Nasal cavity respiratory epithelium epithelial cell of viscerocranial mucosa (primary cell): ENCODE data around the gene KRTAP2-3. TPM values are rescaled to one million over a fixed set of nuclear protein-coding genes. Genes with fewer than 3 reads are reported as not detected.

Source experiments
- total RNA-seq: library from RNA; depleted of rRNA; stranded (reverse); fragments of >200 nt; gene quantifications from 2 replicates; pipeline ENCODE4 v1.2.3, GENCODE V29; 2014

KRTAP2-3 gene, protein sequence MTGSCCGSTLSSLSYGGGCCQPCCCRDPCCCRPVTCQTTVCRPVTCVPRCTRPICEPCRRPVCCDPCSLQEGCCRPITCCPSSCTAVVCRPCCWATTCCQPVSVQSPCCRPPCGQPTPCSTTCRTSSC
- total RNA-seq: 0.93 TPM in 1 of 2 replicates, not detected in the other

DNA sequence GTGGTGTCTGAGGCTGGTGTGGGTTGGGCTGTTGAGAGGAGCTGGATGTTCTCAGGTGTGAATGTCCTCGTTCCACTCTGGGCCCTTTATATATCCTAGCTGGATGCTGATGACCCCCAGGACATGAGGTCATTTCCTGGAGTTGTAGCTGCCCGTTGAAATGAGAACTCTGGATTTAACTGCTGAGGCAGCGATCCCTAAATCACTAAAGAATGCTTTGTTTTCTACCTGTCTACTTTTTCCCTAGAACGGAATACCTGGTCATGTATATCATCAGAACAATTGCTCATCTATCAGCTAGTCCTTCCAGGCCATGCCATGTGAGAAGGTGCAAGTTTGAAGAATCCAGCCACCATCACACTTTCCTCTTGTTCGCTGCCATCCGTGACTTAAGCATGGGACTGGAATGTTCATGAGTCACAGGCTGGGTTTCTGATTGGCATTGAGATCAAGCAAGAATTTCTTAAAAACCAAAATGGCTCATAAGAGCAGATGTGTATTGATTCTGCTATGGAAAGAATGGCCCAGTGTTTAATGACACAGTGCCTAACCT lies at the start of gene KRTAP2-3:
Gene KRTAP2-3, minus strand, starts transcription at position 63 of the 553 bp plus-strand sequence. CDS start 64 bp downstream, outside the sequence.

DNA sequence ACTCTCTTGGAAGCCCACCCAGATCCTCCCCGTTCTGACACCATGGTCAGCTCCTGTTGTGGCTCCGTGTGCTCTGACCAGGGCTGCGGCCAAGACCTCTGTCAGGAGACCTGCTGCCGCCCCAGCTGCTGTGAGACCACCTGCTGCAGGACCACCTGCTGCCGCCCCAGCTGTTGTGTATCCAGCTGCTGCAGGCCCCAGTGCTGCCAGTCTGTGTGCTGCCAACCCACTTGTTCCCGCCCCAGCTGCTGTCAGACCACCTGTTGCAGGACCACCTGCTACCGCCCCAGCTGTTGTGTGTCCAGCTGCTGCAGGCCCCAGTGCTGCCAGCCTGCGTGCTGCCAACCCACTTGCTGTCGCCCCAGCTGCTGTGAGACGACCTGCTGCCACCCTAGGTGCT lies 45.4 kb upstream of the KRTAP2-3 start, which contains the start of gene KRTAP4-9:
Gene KRTAP4-9, plus strand, starts transcription at position 43 of the 400 bp plus-strand sequence. Its CDS starts 0 bp downstream, at position 43.

DNA sequence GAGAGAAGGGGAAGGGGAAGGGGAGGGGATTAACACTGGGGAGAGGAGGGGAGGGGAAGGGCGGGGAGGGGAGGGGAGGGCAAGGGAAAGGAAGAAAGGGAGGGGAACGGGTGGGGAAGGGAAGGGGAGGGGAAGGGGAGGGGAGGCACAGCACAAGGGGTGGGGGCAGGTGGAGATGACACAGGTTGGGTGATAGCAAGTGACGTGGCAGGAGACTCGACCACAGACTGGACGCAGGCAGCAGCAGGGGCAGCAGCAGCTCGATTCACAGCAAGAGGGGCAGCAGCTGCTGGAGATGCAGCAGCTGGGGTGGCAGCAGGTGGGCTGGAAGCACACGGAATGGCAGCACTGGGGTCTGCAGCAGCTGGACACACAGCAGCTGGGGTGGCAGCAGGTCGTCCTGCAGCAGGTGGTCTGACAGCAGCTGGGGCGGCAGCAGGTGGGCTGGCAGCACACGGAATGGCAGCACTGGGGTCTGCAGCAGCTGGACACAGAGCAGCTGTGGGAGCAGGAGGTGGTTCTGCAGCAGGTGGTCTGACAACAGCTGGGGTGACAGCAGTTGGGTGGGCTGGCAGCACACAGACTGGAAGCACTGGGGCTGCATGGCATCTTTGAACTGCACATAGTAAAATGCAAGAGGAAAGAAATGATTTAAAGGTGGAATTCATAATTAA lies 41.8 kb upstream of the KRTAP2-3 start, which contains the start of gene KRTAP4-16:
Gene KRTAP4-16, minus strand, starts transcription at position 624 of the 674 bp plus-strand sequence. Its CDS starts 0 bp downstream, at position 624.

DNA sequence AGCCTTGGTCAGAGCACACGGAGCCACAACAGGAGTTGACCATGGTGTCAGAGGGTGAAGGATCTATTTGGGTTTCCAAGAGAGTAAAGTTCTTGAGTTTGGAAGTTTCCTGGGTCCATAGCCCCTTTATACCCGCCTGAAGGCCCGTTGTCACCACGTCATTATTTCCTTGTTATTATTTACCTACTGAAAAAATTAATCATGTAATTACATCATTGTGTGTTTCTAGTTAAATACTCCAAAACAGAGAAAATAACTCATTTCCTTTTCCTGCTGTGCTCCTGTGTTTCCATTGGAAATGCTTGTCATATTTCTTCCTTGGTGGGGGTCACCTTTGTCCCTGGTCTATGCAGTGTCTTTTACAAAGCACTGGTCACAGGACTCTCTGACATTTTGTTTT lies 38.1 kb upstream of the KRTAP2-3 start, which contains the start of gene KRTAP4-8:
Gene KRTAP4-8, minus strand, starts transcription at position 101 of the 400 bp plus-strand sequence. Its CDS starts 58 bp downstream, at position 43.

DNA sequence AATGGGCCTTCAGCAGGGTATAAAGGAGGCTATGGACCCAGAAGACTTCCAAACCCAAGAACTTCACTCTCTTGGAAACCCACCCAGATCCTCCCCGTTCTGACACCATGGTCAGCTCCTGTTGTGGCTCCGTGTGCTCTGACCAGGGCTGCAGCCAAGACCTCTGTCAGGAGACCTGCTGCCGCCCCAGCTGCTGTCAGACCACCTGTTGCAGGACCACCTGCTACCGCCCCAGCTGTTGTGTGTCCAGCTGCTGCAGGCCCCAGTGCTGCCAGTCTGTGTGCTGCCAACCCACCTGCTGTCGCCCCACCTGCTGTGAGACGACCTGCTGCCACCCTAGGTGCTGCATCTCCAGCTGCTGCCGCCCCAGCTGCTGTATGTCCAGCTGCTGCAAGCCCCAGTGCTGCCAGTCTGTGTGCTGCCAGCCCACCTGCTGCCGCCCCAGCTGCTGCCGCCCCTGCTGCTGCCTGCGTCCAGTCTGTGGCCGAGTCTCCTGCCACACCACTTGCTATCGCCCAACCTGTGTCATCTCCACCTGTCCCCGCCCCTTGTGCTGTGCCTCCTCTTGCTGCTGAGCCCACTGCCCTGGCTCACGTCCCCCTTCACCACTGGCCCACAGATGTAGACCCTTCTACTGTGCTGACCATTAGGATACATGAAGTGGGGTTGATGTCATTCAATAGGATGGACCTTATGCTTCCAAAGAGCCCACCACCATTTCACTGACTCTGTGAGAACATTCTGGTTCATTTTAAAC lies 24.4 kb upstream of the KRTAP2-3 start, which contains the start of gene KRTAP4-7:
Gene KRTAP4-7, plus strand, starts transcription at position 51 of the 757 bp plus-strand sequence. Its CDS starts 57 bp downstream, at position 108.

DNA sequence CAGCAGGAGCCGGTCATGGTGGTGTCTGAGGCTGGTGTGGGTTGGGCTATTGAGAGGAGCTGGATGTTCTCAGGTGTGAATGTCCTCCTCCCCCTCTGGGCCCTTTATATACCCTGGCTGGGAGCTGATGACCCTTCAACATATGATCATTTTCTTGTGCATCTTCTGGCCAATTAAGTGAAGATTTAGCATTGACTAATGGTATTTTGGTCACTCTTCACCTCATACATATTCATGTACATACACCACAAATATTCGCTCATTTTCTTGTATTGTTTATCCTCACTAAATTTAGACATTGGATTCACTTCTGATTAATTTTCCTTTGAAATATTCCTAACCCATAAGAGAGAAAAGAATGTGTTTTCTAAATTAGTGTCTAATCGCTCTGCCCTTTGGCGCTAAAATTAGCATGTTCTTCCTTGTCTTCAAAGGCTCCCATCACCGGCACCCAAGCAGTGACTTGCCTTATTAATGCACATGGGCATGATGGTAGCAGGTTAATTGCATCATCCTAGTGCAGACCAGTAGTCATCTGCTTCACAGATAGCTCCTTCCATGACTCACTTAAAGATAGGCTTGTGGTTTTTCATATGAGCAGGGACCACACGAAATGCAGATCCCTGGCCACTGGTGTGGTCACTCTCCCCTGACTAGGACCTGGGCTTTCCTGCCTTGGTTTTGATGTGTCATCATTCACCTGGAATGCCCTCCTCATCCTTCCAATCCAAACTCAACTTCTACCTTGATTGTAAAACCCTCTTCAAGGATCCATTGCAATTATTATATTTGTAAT lies 6.1 kb upstream of the KRTAP2-3 start, which contains the start of gene KRTAP2-4:
Gene KRTAP2-4, minus strand, starts transcription at position 51 of the 796 bp plus-strand sequence. Its CDS starts 34 bp downstream, at position 17.

DNA sequence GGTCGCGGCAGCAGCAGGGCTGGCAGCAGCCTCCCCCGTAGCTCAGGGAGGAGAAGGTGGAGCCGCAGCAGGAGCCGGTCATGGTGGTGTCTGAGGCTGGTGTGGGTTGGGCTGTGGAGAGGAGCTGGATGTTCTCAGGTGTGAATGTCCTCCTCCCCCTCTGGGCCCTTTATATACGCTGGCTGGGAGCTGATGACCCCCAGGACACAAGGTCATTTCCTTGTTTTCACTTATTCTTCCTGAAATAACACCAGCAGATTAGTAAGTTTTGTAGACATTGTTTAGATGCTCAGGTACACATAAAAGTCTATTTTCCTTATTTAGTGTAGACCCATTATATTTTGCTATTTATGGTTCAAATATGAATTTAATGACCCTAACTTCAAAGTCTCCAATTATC lies 4.8 kb downstream of the KRTAP2-3 start, which contains the start of gene KRTAP2-2:
Gene KRTAP2-2, minus strand, starts transcription at position 101 of the 400 bp plus-strand sequence. Its CDS starts 19 bp downstream, at position 82.

DNA sequence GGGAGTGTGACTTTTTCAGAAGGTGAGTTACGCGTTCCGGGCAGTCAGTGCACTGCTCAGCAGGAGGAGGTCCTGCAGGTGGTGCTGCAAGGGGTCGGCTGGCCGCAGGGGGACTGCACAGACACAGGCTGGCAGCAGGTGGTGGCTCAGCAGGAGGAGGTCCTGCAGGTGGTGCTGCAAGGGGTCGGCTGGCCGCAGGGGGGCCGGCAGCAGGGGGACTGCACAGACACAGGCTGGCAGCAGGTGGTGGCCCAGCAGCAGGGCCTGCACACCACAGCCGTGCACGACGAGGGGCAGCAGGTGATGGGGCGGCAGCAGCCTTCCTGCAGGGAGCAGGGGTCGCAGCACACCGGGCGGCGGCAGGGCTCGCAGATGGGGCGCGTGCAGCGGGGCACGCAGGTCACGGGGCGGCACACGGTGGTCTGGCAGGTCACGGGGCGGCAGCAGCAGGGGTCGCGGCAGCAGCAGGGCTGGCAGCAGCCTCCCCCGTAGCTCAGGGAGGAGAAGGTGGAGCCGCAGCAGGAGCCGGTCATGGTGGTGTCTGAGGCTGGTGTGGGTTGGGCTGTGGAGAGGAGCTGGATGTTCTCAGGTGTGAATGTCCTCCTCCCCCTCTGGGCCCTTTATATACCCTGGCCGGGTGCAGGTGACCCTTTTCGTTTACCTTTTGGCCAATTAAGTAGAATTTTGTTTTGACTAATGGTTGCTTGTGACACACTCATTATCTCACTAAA lies 13.0 kb downstream of the KRTAP2-3 start, which contains the start of gene KRTAP2-1:
Gene KRTAP2-1, minus strand, starts transcription at position 582 of the 731 bp plus-strand sequence. Its CDS starts 49 bp downstream, at position 533.

DNA sequence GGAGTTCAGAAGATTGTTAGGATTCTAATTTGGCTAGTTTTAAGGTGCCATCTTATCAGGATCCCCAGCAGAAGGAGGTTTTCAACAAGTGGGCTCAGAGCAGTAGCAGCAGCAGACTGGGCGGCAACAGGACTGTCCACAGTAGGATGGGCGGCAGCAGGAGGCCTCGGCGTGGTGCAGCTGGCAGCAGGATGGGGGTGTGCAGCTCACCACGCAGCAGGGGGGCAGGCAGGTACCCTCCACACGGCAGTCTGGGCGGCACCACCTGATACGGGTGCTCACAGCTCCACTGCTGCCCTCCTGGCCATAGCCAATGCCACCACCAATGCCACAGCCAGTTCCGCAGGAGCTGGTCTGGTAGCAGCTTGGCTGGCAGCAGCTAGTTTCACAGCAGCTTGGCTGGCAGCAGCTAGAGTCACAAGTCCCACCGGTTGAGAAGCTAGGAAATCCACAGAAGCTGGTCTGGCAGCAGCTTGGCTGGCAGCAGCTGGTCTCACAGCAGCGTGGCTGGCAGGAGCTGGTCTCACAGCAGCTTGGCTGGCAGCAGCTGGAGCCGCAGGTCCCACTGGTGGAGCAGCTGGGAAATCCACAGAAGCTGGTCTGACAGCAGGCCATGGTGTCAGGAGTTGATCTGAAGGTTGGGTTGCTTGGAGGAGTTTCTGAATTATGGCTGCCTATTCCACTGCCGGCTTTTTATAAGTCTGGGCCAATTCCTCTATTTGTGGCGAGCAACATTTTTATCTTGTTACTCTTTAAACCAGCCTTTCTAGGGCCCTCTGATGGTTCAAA lies 18.9 kb downstream of the KRTAP2-3 start, which contains the start of gene KRTAP1-1:
Gene KRTAP1-1, minus strand, starts transcription at position 668 of the 789 bp plus-strand sequence. Its CDS starts 53 bp downstream, at position 615.

DNA sequence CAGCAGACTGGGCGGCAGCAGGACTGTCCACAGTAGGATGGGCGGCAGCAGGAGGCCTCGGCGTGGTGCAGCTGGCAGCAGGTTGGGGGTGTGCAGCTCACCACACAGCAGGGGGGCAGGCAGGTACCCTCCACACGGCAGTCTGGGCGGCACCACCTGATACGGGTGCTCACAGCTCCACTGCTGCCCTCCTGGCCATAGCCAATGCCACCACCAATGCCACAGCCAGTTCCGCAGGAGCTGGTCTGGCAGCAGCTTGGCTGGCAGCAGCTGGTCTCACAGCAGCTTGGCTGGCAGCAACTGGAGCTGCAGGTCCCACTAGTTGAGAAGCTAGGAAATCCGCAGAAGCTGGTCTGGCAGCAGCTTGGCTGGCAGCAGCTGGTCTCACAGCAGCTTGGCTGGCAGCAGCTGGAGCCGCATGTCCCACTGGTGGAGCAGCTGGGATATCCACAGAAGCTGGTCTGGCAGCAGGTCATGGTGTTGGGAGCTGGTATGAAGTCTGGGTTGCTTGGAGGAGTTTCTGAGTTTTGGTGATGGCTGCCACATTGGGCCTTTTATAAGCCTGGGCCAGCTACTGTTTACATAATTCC lies 25.5 kb downstream of the KRTAP2-3 start, which contains the start of gene KRTAP1-3:
Gene KRTAP1-3, minus strand, starts transcription at position 529 of the 590 bp plus-strand sequence. Its CDS starts 53 bp downstream, at position 476.

DNA sequence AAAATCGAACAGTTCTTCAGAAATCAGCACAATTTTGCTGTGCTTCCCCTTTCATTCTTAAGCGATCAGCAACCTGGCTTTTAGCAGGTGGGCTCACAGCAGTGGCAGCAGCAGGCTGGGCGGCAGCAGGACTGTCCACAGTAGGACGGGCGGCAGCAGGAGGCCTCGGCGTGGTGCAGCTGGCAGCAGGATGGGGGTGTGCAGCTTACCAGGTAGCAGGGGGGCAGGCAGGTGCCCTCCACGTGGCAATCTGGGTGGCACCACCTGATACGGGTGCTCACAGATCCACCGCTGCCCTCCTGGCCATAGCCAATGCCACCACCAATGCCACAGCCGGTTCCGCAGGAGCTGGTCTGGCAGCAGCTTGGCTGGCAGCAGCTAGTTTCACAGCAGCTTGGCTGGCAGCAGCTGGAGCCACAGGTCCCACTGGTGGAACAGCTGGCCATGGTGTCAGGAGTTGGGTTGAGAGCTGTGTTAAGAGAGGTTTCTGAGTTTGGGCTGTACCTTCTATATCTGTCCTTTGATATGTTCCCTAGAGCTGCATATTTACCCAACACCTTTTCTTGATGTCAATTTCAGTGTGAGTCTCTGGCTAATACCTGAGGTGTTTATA lies 30.2 kb downstream of the KRTAP2-3 start, which contains the start of gene KRTAP1-4:
Gene KRTAP1-4, minus strand, starts transcription at position 563 of the 613 bp plus-strand sequence. Its CDS starts 117 bp downstream, at position 446.

DNA sequence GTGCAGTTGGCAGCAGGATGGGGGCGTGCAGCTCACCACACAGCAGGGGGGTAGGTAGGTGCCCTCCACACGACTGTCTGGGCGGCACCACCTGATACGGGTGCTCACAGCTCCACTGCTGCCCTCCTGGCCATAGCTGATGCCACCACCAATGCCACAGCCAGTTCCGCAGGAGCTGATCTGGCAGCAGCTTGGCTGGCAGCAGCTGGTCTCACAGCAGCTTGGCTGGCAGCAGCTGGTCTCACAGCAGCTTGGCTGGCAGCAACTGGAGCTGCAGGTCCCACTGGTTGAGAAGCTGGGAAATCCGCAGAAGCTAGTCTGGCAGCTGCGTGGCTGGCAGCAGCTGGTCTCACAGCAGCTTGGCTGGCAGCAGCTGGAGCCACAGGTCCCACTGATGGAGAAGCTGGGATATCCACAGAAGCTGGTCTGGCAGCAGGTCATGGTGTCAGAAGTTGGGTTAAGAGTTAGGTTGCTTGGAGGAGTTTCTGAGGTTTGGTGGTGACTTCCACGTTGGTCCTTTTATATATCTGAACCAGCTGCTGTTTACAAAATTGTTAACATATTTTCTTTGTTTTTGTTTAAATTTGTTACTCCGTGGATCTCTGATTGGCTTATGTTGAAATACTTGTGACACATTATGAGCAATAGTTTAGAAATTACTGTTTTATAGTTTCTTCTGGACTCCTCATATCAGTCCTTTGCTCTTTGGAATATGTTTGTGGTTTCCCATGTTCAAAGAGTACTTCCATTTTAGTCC lies 33.0 kb downstream of the KRTAP2-3 start, which contains the start of gene KRTAP1-5:
Gene KRTAP1-5, minus strand, starts transcription at position 494 of the 757 bp plus-strand sequence. Its CDS starts 53 bp downstream, at position 441.

Other genes with a start within 250 kb of the KRTAP2-3 start
- gene KRT10, start 237.5 kb downstream of the KRTAP2-3 start, total RNA-seq: 5.9 and 8.5 TPM in 2 replicates
- gene KRT12, start 192.9 kb downstream of the KRTAP2-3 start, total RNA-seq: not detected in 2 replicates
- not detected in 2 replicates for gene KRT20, start 174.9 kb downstream of the KRTAP2-3 start, total RNA-seq
- 27.3 and 86.5 TPM in 2 replicates for gene KRT23, start 122.5 kb downstream of the KRTAP2-3 start, total RNA-seq
- gene KRT39, start 93.2 kb downstream of the KRTAP2-3 start, total RNA-seq: 0.28 TPM in 1 of 2 replicates, not detected in the other
- 0.36 TPM in 1 of 2 replicates, not detected in the other for gene KRT40, start 75.8 kb downstream of the KRTAP2-3 start, total RNA-seq
- not detected in 2 replicates for gene KRTAP3-3, start 66.0 kb downstream of the KRTAP2-3 start, total RNA-seq
- gene KRTAP3-2, start 60.2 kb downstream of the KRTAP2-3 start, total RNA-seq: not detected in 2 replicates
- not detected in 2 replicates for gene KRTAP3-1, start 51.0 kb downstream of the KRTAP2-3 start, total RNA-seq
- not detected in 2 replicates for gene KRTAP1-5, start 32.9 kb downstream of the KRTAP2-3 start, total RNA-seq
- not detected in 2 replicates for gene KRTAP1-4, start 29.9 kb downstream of the KRTAP2-3 start, total RNA-seq
- not detected in 2 replicates for gene KRTAP1-3, start 25.2 kb downstream of the KRTAP2-3 start, total RNA-seq
- gene KRTAP1-1, start 18.7 kb downstream of the KRTAP2-3 start, total RNA-seq: not detected in 2 replicates
- not detected in 2 replicates for gene KRTAP2-1, start 12.8 kb downstream of the KRTAP2-3 start, total RNA-seq
- gene KRTAP2-2, start 4.9 kb downstream of the KRTAP2-3 start, total RNA-seq: not detected in 2 replicates
- gene KRTAP2-4, start 5.8 kb upstream of the KRTAP2-3 start, total RNA-seq: not detected in 2 replicates
- not detected in 2 replicates for gene KRTAP4-7, start 24.0 kb upstream of the KRTAP2-3 start, total RNA-seq
- gene KRTAP4-8, start 38.0 kb upstream of the KRTAP2-3 start, total RNA-seq: not detected in 2 replicates
- gene KRTAP4-16, start 42.1 kb upstream of the KRTAP2-3 start, total RNA-seq: not detected in 2 replicates
- gene KRTAP4-9, start 45.3 kb upstream of the KRTAP2-3 start, total RNA-seq: not detected in 2 replicates
- not detected in 2 replicates for gene KRTAP4-11, start 58.3 kb upstream of the KRTAP2-3 start, total RNA-seq
- gene KRTAP4-12, start 64.1 kb upstream of the KRTAP2-3 start, total RNA-seq: not detected in 2 replicates
- gene KRTAP4-6, start 80.4 kb upstream of the KRTAP2-3 start, total RNA-seq: not detected in 2 replicates
- gene KRTAP4-5, start 89.7 kb upstream of the KRTAP2-3 start, total RNA-seq: not detected in 2 replicates
- not detected in 2 replicates for gene KRTAP4-4, start 100.6 kb upstream of the KRTAP2-3 start, total RNA-seq
- not detected in 2 replicates for gene KRTAP4-3, start 108.1 kb upstream of the KRTAP2-3 start, total RNA-seq
- not detected in 2 replicates for gene KRTAP4-2, start 118.1 kb upstream of the KRTAP2-3 start, total RNA-seq
- gene KRTAP4-1, start 124.8 kb upstream of the KRTAP2-3 start, total RNA-seq: not detected in 2 replicates
- not detected in 2 replicates for gene KRTAP9-1, start 129.8 kb upstream of the KRTAP2-3 start, total RNA-seq
- not detected in 2 replicates for gene KRTAP9-2, start 166.5 kb upstream of the KRTAP2-3 start, total RNA-seq
- not detected in 2 replicates for gene KRTAP9-3, start 172.3 kb upstream of the KRTAP2-3 start, total RNA-seq
- not detected in 2 replicates for gene KRTAP9-8, start 177.9 kb upstream of the KRTAP2-3 start, total RNA-seq
- gene KRTAP9-4, start 189.6 kb upstream of the KRTAP2-3 start, total RNA-seq: not detected in 2 replicates
- not detected in 2 replicates for gene KRTAP9-9, start 195.3 kb upstream of the KRTAP2-3 start, total RNA-seq
- gene KRTAP9-6, start 205.3 kb upstream of the KRTAP2-3 start, total RNA-seq: not detected in 2 replicates
- not detected in 2 replicates for gene KRTAP9-7, start 215.6 kb upstream of the KRTAP2-3 start, total RNA-seq
- gene KRTAP29-1, start 242.7 kb upstream of the KRTAP2-3 start, total RNA-seq: not detected in 2 replicates
- gene KRTAP16-1, start 249.2 kb upstream of the KRTAP2-3 start, total RNA-seq: not detected in 2 replicates